Keratinocyte (primary cell): ENCODE data around the gene SAMD4A. TPM values are rescaled to one million over a fixed set of nuclear protein-coding genes. Genes with fewer than 3 reads are reported as not detected.

Experiments
- DNase-seq: peaks from one replicate; pipeline ENCODE4 v3.0.0-alpha.2; 2011; ENCODE audit warnings: low read depth, missing footprints, low spot score
- FAIRE-seq: peaks from 2 replicates; lab custom pipeline; 2011; peaks lifted over from hg19 to GRCh38; lab: Jason Lieb, UNC
- H2AFZ ChIP-seq: 2 replicates; pipeline ENCODE4 v1.6.0; 2012; ENCODE audit warnings: low read length, control low read depth, inconsistent platforms; ENCODE audit not compliant: control insufficient read depth
- H3K27ac ChIP-seq: 2 replicates; pipeline ENCODE4 v1.5.1; 2011; ENCODE audit warnings: low read length; ENCODE audit not compliant: control insufficient read depth, insufficient read depth
- H3K27me3 ChIP-seq: 3 replicates; pipeline ENCODE4 v1.6.0; 2011; ENCODE audit warnings: low read length; ENCODE audit not compliant: control insufficient read depth, insufficient read depth; ENCODE audit errors: extremely low read depth
- H3K36me3 ChIP-seq, 2 experiments: 2 replicates in 1 of 2; 3 replicates in 1 of 2; pipeline ENCODE4 v1.5.1; 2011; ENCODE audit warnings: low read length in 2 of 2, mild to moderate bottlenecking in 1 of 2; ENCODE audit not compliant: control insufficient read depth in 2 of 2, insufficient read depth in 2 of 2; ENCODE audit errors: extremely low read depth in 1 of 2
- H3K4me1 ChIP-seq: 3 replicates; pipeline ENCODE4 v1.5.1; 2011; ENCODE audit warnings: low read length; ENCODE audit not compliant: control insufficient read depth, insufficient read depth; ENCODE audit errors: extremely low read depth
- H3K4me2 ChIP-seq: 3 replicates; pipeline ENCODE4 v1.6.0; 2011; ENCODE audit warnings: low read depth, low read length; ENCODE audit not compliant: control insufficient read depth, insufficient read depth; ENCODE audit errors: extremely low read depth
- H3K4me3 ChIP-seq, 3 experiments: fragments of 200-600 bp in 1 of 3; sonication (generic) in 1 of 3; 2 replicates in 2 of 3; 3 replicates in 1 of 3; pipeline ENCODE4 v1.5.1; 2011 to 2016; ENCODE audit warnings: low read length in 3 of 3, mild to moderate bottlenecking in 3 of 3, control low read depth in 2 of 3, inconsistent platforms in 1 of 3, low read depth in 1 of 3, mixed read lengths in 1 of 3, mixed run types in 1 of 3, moderate library complexity in 1 of 3; ENCODE audit not compliant: control insufficient read depth in 2 of 3, insufficient read depth in 2 of 3; ENCODE audit errors: extremely low read depth in 1 of 3
- H3K79me2 ChIP-seq: 2 replicates; pipeline ENCODE4 v1.6.0; 2012; ENCODE audit warnings: low read length; ENCODE audit not compliant: control insufficient read depth, insufficient read depth
- H3K9ac ChIP-seq: 3 replicates; pipeline ENCODE4 v1.6.0; 2011; ENCODE audit warnings: low read length; ENCODE audit not compliant: control insufficient read depth, insufficient read depth; ENCODE audit errors: extremely low read depth
- H3K9me1 ChIP-seq: 3 replicates; pipeline ENCODE4 v1.6.0; 2011; ENCODE audit warnings: low read length; ENCODE audit not compliant: control insufficient read depth, insufficient read depth; ENCODE audit errors: extremely low read depth
- H3K9me3 ChIP-seq: 2 replicates; pipeline ENCODE4 v1.5.1; 2012; ENCODE audit warnings: low read depth, low read length; ENCODE audit not compliant: control insufficient read depth
- H4K20me1 ChIP-seq: 3 replicates; pipeline ENCODE4 v1.6.0; 2011; ENCODE audit warnings: low read length; ENCODE audit not compliant: control insufficient read depth, insufficient read depth; ENCODE audit errors: extremely low read depth
- EZH2 ChIP-seq: IDR thresholded peaks from one replicate; pipeline ENCODE4 v1.6.1; 2012; ENCODE audit warnings: inconsistent platforms, mild to moderate bottlenecking, low read length, moderate library complexity
- dilution Hi-C: fragments of 300-500 bp; cut with MboI; formaldehyde crosslinking; loops from one replicate; pipeline ENCODE4 v1.7.0; 2020; ENCODE audit warnings: low sequenced_read_pairs; ENCODE audit not compliant: extremely low pct_ligation_motif_present
- polyA plus RNA-seq, 5 experiments: library from polyadenylated mRNA; depleted of rRNA in 3 of 5; stranded (reverse) in 3 of 5; stranded (forward) in 1 of 5; unstranded in 1 of 5; fragments of >200 nt; gene quantifications; 1 replicate in 1 of 5; 2 replicates in 3 of 5; 3 replicates in 1 of 5; pipeline versions ENCODE4 v1.2.1 to v1.2.3, GENCODE V29; 2011 to 2012; ENCODE audit warnings: missing spikeins in 2 of 5, low read depth in 1 of 5, low replicate concordance in 1 of 5
- TF ChIP-seq, protein P1 (sequence below), 3 experiments: IDR thresholded peaks in 1 of 3; conservative IDR thresholded peaks in 1 of 3; optimal IDR thresholded peaks in 1 of 3; 2 replicates in 2 of 3; 3 replicates in 1 of 3; pipeline versions ENCODE3 to v1.5.1; 2011; ENCODE audit warnings: low read length in 3 of 3, mild to moderate bottlenecking in 3 of 3, moderate library complexity in 2 of 3, control low read depth in 1 of 3, inconsistent platforms in 1 of 3; ENCODE audit not compliant: insufficient read depth in 2 of 3; ENCODE audit errors: extremely low read depth in 1 of 3

SAMD4A gene
- polyA plus RNA-seq, 1 donor (not counting 4 experiments of a cell fraction or from before 2014, with no cell fraction given), result 16.2 TPM

GRCh38 chr14:54759982-54760585 lies 193.2 kb downstream of the SAMD4A start:
- H3K36me3 ChIP-seq, result peaks cover 24 to 25% of the 10 kb centered on the region in 2 experiments
- no peaks in the 10 kb centered on the region for H3K9me1 ChIP-seq
- no peak overlapping the region for H3K27ac ChIP-seq
- H3K9ac ChIP-seq, result no peak overlapping the region
- FAIRE-seq, result no peak
- no peak for DNase-seq
- H3K9me3 ChIP-seq, result no peaks in the 10 kb centered on the region
- H3K27me3 ChIP-seq, result no peaks in the 10 kb centered on the region
- no peak overlapping the region for H3K4me3 ChIP-seq
- dilution Hi-C loops, result no loop called here
- no peak overlapping the region for H3K4me2 ChIP-seq
- no peak overlapping the region for H2AFZ ChIP-seq
- TF ChIP-seq, protein P1, sequence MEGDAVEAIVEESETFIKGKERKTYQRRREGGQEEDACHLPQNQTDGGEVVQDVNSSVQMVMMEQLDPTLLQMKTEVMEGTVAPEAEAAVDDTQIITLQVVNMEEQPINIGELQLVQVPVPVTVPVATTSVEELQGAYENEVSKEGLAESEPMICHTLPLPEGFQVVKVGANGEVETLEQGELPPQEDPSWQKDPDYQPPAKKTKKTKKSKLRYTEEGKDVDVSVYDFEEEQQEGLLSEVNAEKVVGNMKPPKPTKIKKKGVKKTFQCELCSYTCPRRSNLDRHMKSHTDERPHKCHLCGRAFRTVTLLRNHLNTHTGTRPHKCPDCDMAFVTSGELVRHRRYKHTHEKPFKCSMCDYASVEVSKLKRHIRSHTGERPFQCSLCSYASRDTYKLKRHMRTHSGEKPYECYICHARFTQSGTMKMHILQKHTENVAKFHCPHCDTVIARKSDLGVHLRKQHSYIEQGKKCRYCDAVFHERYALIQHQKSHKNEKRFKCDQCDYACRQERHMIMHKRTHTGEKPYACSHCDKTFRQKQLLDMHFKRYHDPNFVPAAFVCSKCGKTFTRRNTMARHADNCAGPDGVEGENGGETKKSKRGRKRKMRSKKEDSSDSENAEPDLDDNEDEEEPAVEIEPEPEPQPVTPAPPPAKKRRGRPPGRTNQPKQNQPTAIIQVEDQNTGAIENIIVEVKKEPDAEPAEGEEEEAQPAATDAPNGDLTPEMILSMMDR (optimal IDR thresholded peaks at IDR 0.05 in 1 of 3, IDR thresholded peaks at IDR 0.05 in 1 of 3, conservative IDR thresholded peaks at IDR 0.05 in 1 of 3; ENCODE audit: extremely low read depth in 1 of 3, insufficient read depth in 2 of 3, low read length in 3 of 3), result no peak
- TF ChIP-seq EZH2, result no peak
- H3K79me2 ChIP-seq, result no peaks in the 10 kb centered on the region
- no peaks in the 10 kb centered on the region for H4K20me1 ChIP-seq
- H3K4me1 ChIP-seq, result peaks cover 10% of the 10 kb centered on the region

DNA sequence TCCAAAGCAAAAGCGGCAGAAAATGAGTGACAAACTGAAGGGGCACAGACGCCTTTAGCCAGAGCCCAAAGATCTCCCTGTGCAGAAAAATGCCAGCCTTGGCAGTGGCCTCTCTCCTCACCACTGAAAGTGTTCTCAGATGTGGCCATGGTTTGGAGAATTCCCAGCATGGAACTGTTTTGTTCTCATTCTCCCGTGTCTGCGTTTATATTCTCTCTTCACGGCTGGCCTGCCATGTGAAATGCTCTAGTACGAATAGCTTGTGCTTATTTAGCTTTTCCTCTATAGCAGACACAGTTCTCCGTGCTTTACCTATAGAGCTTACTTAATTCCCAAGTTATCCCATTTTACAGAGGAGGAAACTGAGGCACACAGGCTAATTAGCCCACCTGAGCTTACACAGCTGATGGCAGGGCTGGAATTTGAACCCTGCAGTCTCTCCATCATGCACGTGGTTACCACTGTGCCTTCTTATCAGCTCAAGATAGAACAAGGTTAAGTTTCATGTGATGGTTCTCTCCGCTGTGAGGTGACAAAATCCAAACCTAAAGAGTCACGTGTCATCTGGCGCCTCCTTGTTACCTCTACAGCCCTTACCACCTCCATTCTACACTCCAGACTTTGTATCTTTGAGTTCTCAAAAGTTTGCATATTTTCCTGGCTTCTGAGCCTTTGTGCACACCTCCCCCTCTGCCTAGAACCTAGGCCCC lies 194.1 kb downstream of the SAMD4A start:
- Histone ChIP-seq H3K4me3 (no peak overlapping the region), H3K9me3 (no peaks in the 10 kb centered on the region), H4K20me1 (no peaks in the 10 kb centered on the region), H3K79me2 (no peaks in the 10 kb centered on the region), H3K4me2 (no peak overlapping the region), H3K9ac (no peak overlapping the region), H3K9me1 (no peaks in the 10 kb centered on the region), H3K27me3 (no peaks in the 10 kb centered on the region), H3K4me1 (peaks cover 10% of the 10 kb centered on the region), H3K36me3 (peaks cover 27 to 28% of the 10 kb centered on the region in 2 experiments), H2AFZ (no peak overlapping the region), H3K27ac (no peak overlapping the region)
- dilution Hi-C loops, result no loop called here
- DNase-seq (no peak), FAIRE-seq (no peak)
- TF ChIP-seq, protein P1 (optimal IDR thresholded peaks at IDR 0.05 in 1 of 3, IDR thresholded peaks at IDR 0.05 in 1 of 3, conservative IDR thresholded peaks at IDR 0.05 in 1 of 3; ENCODE audit: extremely low read depth in 1 of 3, insufficient read depth in 2 of 3, low read length in 3 of 3), result no peak
- TF ChIP-seq EZH2, result no peak
